ENCODE data around the gene PCDHA6.
"Not testable (repeated sequence)": the region's sequence is repeated elsewhere in the genome, so short reads cannot be mapped to it uniquely, and the experiment has no call there.

The PCDHA6 gene

DNA sequence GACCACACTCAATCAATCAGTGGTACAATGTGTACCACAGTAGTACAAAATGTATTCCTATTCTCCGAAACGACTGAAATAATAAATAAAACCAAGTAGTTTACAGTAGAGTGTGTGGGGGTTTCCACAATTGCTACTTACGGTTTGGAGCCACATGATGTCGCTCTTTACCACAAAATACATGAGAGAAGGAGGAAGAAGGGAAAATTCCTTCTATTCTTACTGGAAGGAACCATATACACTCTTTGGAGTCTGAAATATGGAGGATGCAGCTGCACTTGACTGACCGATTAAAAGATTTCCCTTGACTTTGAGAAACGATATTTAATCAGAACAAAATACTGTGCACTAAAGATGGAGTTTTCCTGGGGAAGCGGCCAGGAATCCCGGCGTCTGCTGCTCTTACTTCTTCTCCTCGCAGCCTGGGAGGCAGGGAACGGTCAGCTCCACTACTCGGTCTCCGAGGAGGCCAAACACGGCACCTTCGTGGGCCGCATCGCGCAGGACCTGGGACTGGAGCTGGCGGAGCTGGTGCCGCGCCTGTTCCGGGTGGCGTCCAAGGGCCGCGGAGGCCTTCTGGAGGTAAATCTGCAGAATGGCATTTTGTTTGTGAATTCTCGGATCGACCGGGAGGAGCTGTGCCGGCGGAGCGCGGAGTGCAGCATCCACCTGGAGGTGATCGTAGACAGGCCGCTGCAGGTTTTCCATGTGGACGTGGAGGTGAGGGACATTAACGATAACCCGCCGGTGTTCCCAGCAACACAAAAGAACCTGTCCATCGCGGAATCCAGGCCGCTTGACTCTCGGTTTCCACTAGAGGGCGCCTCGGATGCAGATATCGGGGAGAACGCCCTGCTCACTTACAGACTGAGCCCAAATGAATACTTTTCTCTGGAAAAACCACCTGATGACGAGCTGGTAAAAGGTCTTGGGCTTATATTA is 20.7 kb upstream of the PCDHA6 start, which contains the start of gene PCDHA4:
PCDHA4 (plus strand) TSS at position 235 of the 942 bp plus-strand sequence.
- in situ Hi-C loops (cut with HindIII; ENCODE audit: low sequenced_read_pairs), result no loop called here
- peak within 1 kb of the TSS; percentile 15 for H3K4me3 ChIP-seq (ENCODE audit: low read depth, low read length)
- TF ChIP-seq, protein P1, sequence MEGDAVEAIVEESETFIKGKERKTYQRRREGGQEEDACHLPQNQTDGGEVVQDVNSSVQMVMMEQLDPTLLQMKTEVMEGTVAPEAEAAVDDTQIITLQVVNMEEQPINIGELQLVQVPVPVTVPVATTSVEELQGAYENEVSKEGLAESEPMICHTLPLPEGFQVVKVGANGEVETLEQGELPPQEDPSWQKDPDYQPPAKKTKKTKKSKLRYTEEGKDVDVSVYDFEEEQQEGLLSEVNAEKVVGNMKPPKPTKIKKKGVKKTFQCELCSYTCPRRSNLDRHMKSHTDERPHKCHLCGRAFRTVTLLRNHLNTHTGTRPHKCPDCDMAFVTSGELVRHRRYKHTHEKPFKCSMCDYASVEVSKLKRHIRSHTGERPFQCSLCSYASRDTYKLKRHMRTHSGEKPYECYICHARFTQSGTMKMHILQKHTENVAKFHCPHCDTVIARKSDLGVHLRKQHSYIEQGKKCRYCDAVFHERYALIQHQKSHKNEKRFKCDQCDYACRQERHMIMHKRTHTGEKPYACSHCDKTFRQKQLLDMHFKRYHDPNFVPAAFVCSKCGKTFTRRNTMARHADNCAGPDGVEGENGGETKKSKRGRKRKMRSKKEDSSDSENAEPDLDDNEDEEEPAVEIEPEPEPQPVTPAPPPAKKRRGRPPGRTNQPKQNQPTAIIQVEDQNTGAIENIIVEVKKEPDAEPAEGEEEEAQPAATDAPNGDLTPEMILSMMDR (IDR thresholded peaks at IDR 0.05; ENCODE audit: low read depth, low read length, missing control alignments), result peak; percentile 21
- DNase-seq (ENCODE audit: low read depth), result no peak

- in situ Hi-C loops (cut with HindIII; ENCODE audit: low sequenced_read_pairs); DNase-seq (ENCODE audit: low read depth): not testable (repeated sequence)
Measured at GRCh38 chr5:140808241-140808888, 19.4 kb upstream of the PCDHA6 start.

GRCh38 chr5:140808889-140809291 is 18.9 kb upstream of the PCDHA6 start:
- DNase-seq (ENCODE audit: low read depth), result no peak
- no peak overlapping the region for H3K4me3 ChIP-seq (ENCODE audit: low read depth, low read length)
- TF ChIP-seq, protein P1 (IDR thresholded peaks at IDR 0.05; ENCODE audit: low read depth, low read length, missing control alignments), result no peak
- in situ Hi-C loops (cut with HindIII; ENCODE audit: low sequenced_read_pairs), result no loop called here

More at GRCh38 chr5:140808241-140808888, 19.4 kb upstream of the PCDHA6 start:
- H3K4me3 ChIP-seq (ENCODE audit: low read depth, low read length), result not testable (repeated sequence)

DNA sequence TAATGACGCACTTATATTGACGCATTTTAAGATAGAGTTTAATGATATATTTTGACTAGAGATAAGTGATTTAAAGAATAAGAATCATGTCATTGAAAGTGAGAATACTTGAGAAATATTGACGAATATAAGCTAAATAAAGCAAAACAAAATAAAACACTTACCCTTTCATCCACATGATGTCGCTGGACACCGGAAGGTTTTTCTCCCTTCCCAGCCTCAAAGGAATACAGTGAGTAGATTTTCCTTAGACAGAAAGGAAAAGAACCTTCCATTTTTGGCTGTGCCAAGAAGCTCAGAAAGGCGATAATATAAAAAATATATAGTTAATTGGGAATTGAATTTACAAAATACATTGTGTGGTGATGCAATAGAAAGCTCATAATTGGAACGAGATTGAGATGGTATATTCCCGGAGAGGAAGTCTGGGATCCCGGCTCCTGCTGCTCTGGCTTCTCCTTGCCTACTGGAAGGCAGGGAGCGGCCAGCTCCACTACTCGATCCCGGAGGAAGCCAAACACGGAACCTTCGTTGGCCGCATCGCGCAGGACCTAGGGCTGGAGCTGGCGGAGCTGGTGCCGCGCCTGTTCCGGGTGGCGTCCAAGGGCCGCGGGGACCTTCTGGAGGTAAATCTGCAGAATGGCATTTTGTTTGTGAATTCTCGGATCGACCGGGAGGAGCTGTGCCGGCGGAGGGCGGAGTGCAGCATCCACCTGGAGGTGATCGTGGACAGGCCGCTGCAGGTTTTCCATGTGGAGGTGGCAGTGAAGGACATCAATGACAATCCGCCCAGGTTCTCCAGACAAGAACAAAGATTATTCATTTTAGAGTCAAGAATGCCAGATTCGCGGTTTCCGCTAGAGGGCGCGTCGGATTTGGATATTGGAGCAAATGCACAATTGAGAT is 6.1 kb upstream of the PCDHA6 start, which contains the start of gene PCDHA5:
PCDHA5 (plus strand) TSS at position 239 of the 906 bp plus-strand sequence.
- TF ChIP-seq, protein P1 (IDR thresholded peaks at IDR 0.05; ENCODE audit: low read depth, low read length, missing control alignments), result peak; percentile 6
- in situ Hi-C loops (cut with HindIII; ENCODE audit: low sequenced_read_pairs), result no loop called here
- no peak within 1 kb of the TSS for H3K4me3 ChIP-seq (ENCODE audit: low read depth, low read length)
- no peak for DNase-seq (ENCODE audit: low read depth)

GRCh38 chr5:140822281-140822629 is 5.5 kb upstream of the PCDHA6 start:
- in situ Hi-C loops (cut with HindIII; ENCODE audit: low sequenced_read_pairs), result no loop called here
- no peak for DNase-seq (ENCODE audit: low read depth)
- TF ChIP-seq, protein P1 (IDR thresholded peaks at IDR 0.05; ENCODE audit: low read depth, low read length, missing control alignments), result no peak
- H3K4me3 ChIP-seq (ENCODE audit: low read depth, low read length), result no peak overlapping the region

- in situ Hi-C loops (cut with HindIII; ENCODE audit: low sequenced_read_pairs); DNase-seq (ENCODE audit: low read depth); H3K4me3 ChIP-seq (ENCODE audit: low read depth, low read length): not testable (repeated sequence)
Measured at GRCh38 chr5:140822969-140823368, 4.8 kb upstream of the PCDHA6 start.

DNA sequence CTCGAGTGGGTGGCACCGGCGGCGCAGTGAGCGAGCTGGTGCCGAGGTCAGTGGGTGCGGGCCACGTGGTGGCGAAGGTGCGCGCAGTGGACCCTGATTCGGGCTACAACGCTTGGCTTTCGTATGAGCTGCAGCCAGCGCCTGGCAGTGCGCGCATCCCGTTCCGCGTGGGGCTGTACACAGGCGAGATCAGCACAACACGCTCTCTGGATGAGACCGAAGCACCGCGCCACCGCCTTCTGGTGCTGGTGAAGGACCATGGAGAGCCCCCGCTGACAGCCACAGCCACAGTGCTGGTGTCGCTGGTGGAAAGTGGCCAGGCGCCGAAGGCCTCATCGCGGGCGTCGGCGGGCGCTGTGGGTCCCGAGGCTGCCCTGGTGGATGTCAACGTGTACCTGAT is 4.3 kb upstream of the PCDHA6 start:
- DNase-seq (ENCODE audit: low read depth), result no peak
- no peak overlapping the region for H3K4me3 ChIP-seq (ENCODE audit: low read depth, low read length)
- TF ChIP-seq, protein P1 (IDR thresholded peaks at IDR 0.05; ENCODE audit: low read depth, low read length, missing control alignments), result no peak
- in situ Hi-C loops (cut with HindIII; ENCODE audit: low sequenced_read_pairs), result no loop called here
